Duodenal mucosa (tissue), 2 donors: Measurements from ENCODE around the gene LPCAT1.
"Not testable (repeated sequence)": the region's sequence is repeated elsewhere in the genome, so short reads cannot be mapped to it uniquely, and the experiment has no call there.

ENCODE experiments used
- H3K27ac ChIP-seq: one replicate; pipeline ENCODE4 v1.7.0; 2013; ENCODE audit warnings: low read depth, low read length
- H3K27me3 ChIP-seq, 2 donors: one replicate each; pipeline ENCODE4 v1.7.0; 2013; ENCODE audit warnings: low read length in 2 of 2, control low read depth in 1 of 2; ENCODE audit not compliant: insufficient read depth in 2 of 2, control insufficient read depth in 1 of 2
- H3K36me3 ChIP-seq, 2 donors: one replicate each; pipeline ENCODE4 v1.7.0; 2013; ENCODE audit warnings: low read length in 2 of 2, control low read depth in 1 of 2; ENCODE audit not compliant: insufficient read depth in 2 of 2, control insufficient read depth in 1 of 2
- H3K4me1 ChIP-seq, 2 donors: one replicate each; pipeline ENCODE4 v1.7.0; 2013; ENCODE audit warnings: low read length in 2 of 2, control low read depth in 1 of 2; ENCODE audit not compliant: insufficient read depth in 2 of 2, control insufficient read depth in 1 of 2
- H3K4me3 ChIP-seq, 2 donors: one replicate each; pipeline ENCODE4 v1.7.0; 2013; ENCODE audit warnings: low read length in 2 of 2, low read depth in 1 of 2
- H3K9ac ChIP-seq, 2 donors: one replicate each; pipeline ENCODE4 v1.7.0; 2013; ENCODE audit warnings: low read length in 2 of 2, low read depth in 1 of 2
- H3K9me3 ChIP-seq, 2 donors: one replicate each; pipeline ENCODE4 v1.7.0; 2013; ENCODE audit warnings: low read length in 2 of 2, control low read depth in 1 of 2; ENCODE audit not compliant: control insufficient read depth in 1 of 2

Gene LPCAT1

DNA sequence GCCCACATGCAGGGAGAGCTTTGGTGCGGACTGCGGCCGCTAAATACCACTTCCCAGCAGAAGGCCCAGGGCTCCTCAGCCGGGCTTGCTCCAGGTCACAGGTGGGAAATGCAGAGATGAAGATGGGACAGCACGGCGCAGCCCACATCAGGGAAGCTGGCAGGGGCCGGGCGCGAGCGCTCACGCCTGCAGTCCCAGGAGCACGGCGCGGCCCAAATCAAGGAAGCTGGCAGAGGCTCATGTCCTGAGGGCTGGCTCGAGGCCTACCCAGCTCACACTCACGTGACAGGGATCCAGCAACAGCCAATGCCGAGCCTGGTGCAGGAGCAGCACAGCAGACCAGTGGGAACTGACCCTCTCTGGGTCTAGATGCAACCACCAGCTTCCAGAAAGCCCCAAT is 16.3 kb downstream of the LPCAT1 start:
- Histone ChIP-seq H3K27me3 (no peaks in the 10 kb centered on the region), H3K27ac (no peak overlapping the region), H3K9me3 (no peaks in the 10 kb centered on the region), H3K4me3 (no peak overlapping the region), H3K36me3 (peaks cover 5 to 13% of the 10 kb centered on the region in 2 donors), H3K9ac (no peak overlapping the region), H3K4me1 (peaks cover 0 to 26% of the 10 kb centered on the region in 2 donors)

DNA sequence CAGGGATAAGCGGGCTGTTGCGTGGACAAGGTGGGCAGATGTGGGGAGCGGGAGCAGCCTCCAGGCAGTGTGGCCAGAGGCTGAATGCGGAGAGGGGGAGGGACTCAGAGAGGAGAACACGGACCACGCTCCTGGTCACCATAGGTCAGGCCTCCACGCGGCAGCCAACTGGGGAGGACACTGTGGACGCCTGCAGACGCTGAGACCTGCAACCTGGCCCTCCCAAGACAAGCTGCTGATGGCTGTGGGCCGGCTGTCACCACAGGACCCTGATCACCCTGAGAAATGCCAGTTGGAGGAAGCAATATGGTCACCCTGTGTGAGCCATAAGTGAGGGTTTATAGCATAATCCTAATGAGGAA is 16.8 kb downstream of the LPCAT1 start:
- H3K9me3 ChIP-seq, result no peaks in the 10 kb centered on the region
- no peak overlapping the region for H3K9ac ChIP-seq
- peaks cover 0 to 31% of the 10 kb centered on the region in 2 donors for H3K4me1 ChIP-seq
- peaks cover 5 to 13% of the 10 kb centered on the region in 2 donors for H3K36me3 ChIP-seq
- H3K27me3 ChIP-seq, result no peaks in the 10 kb centered on the region
- no peak overlapping the region for H3K27ac ChIP-seq
- H3K4me3 ChIP-seq, result no peak overlapping the region

- no peaks in the 10 kb centered on the region for H3K9me3 ChIP-seq
- no peak overlapping the region for H3K4me3 ChIP-seq
- no peak overlapping the region for H3K27ac ChIP-seq
- H3K36me3 ChIP-seq, result peaks cover 5 to 11% of the 10 kb centered on the region in 2 donors
- no peak overlapping the region for H3K9ac ChIP-seq
- no peaks in the 10 kb centered on the region for H3K27me3 ChIP-seq
- H3K4me1 ChIP-seq, result peaks cover 5 to 36% of the 10 kb centered on the region in 2 donors
Observed at GRCh38 chr5:1506242-1507013, 17.3 kb downstream of the LPCAT1 start.

DNA sequence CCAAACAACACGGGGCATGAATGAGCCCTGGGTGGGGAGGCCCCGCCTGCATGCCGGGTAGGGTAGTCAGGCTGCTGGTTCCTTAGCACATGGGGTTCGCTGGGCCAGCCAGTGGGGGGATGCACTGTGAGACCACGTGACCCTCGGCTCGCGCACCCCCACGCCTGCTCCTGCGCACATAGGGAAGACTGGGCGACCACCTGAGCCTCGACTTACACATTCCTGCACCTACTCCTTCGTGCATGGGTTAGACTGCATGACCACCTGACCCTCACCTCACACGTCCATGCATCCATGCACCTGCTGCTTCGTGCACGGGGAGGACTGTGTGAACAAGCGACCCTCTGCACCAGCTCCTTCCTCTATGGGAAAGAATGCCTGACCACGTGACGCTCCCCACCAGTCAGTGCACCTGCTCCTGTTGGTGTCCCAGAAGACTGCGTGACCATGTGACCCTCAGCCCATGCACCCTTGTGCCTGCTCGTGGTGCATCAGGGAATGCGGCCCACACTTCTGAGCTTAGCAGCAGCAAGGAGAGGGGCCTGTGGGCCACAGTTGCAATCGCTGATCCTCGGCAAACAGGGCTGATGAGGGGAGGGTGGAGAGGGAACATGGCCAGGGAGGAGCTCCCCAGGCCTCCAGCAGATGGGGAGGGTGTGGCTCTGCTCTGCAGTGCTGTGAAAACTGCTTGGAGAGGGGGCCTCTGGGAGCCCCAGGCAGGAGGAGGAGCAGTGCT is 18.1 kb downstream of the LPCAT1 start:
- no peaks in the 10 kb centered on the region for H3K9me3 ChIP-seq
- peaks cover 6 to 36% of the 10 kb centered on the region in 2 donors for H3K4me1 ChIP-seq
- no peaks in the 10 kb centered on the region for H3K27me3 ChIP-seq
- H3K36me3 ChIP-seq, result peaks cover 5 to 6% of the 10 kb centered on the region in 2 donors
- no peak overlapping the region for H3K27ac ChIP-seq
- H3K4me3 ChIP-seq, result no peak overlapping the region
- H3K9ac ChIP-seq, result no peak overlapping the region

DNA sequence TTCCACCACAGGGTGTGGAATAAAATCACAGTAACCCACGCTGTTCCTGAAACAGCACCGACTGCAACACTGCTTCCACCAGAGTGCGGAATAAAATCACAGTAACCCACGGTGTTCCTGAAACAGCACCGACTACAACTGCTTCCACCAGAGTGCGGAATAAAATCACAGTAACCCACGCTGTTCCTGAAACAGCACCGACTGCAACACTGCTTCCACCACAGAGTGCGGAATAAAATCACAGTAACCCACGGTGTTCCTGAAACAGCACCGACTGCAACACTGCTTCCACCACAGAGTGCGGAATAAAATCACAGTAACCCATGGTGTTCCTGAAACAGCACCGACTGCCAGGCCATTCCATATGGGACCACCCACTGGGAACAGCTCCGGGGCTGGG is 18.7 kb downstream of the LPCAT1 start:
- not testable (repeated sequence) for H3K27me3 ChIP-seq, H3K4me3 ChIP-seq, H3K9ac ChIP-seq, H3K36me3 ChIP-seq, H3K9me3 ChIP-seq, H3K27ac ChIP-seq
- peaks cover 6 to 36% of the 10 kb centered on the region in 2 donors for H3K4me1 ChIP-seq

DNA sequence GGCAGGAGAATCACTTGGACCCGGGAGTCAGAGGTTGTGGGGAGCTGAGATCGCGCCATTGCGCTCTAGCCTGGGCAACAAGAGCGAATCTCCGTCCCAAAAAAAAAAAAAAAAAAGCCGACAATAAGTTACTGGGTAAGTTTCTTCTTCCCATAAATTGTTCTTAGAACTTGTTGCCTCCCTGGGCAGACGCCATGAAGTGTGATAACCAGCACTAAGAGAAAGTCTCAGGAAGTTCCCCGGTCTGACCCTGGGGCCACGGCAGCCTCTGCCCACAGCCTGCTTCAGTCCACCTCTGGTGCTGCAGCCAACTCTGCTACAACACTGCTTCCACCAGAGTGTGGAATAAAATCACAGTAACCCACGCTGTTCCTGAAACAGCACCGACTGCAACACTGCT is 19.1 kb downstream of the LPCAT1 start:
- H3K27me3 ChIP-seq, result no peaks in the 10 kb centered on the region
- no peak overlapping the region for H3K9ac ChIP-seq
- peaks cover 5% of the 10 kb centered on the region in 2 donors for H3K36me3 ChIP-seq
- H3K27ac ChIP-seq, result no peak overlapping the region
- H3K9me3 ChIP-seq, result no peaks in the 10 kb centered on the region
- peaks cover 6 to 40% of the 10 kb centered on the region in 2 donors for H3K4me1 ChIP-seq
- no peak overlapping the region for H3K4me3 ChIP-seq

- H3K27me3 ChIP-seq, result no peaks in the 10 kb centered on the region
- no peak overlapping the region for H3K4me3 ChIP-seq
- peaks cover under 1 to 6% of the 10 kb centered on the region in 2 donors for H3K36me3 ChIP-seq
- peaks cover 6 to 40% of the 10 kb centered on the region in 2 donors for H3K4me1 ChIP-seq
- no peak overlapping the region for H3K27ac ChIP-seq
- H3K9me3 ChIP-seq, result no peaks in the 10 kb centered on the region
- no peak overlapping the region for H3K9ac ChIP-seq
Observed at GRCh38 chr5:1504069-1504595, 19.6 kb downstream of the LPCAT1 start.

GRCh38 chr5:1503241-1504068 is 20.3 kb downstream of the LPCAT1 start:
- peaks cover 6 to 44% of the 10 kb centered on the region in 2 donors for H3K4me1 ChIP-seq
- H3K9ac ChIP-seq, result no peak overlapping the region
- peaks cover 0 to 11% of the 10 kb centered on the region in 2 donors for H3K36me3 ChIP-seq
- no peak overlapping the region for H3K27ac ChIP-seq
- H3K4me3 ChIP-seq, result peak overlapping the region in 1 of 2 donors; percentile 23
- H3K27me3 ChIP-seq, result no peaks in the 10 kb centered on the region
- no peaks in the 10 kb centered on the region for H3K9me3 ChIP-seq

DNA sequence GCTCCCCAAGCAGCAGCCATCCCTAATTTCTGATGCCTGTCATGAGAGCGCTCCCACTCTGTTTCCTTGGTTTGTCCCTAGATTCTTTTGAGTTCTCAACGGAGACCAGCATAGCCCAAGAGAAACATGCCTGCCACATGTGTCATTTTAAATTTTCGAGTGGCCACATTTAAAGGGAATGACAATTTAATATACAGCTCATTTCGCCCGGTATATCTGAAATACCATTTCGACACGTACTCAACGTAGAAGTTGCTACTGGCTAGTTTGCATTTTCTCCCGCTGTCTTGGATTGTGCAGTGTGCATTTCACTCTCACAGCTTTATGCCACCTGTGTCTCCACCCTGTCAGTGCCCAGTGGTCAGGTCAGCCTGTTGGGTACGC is 21.0 kb downstream of the LPCAT1 start:
- H3K36me3 ChIP-seq, result peaks cover 0 to 11% of the 10 kb centered on the region in 2 donors
- H3K9me3 ChIP-seq, result no peaks in the 10 kb centered on the region
- peaks cover 6 to 51% of the 10 kb centered on the region in 2 donors for H3K4me1 ChIP-seq
- no peak overlapping the region for H3K9ac ChIP-seq
- no peaks in the 10 kb centered on the region for H3K27me3 ChIP-seq
- no peak overlapping the region for H3K27ac ChIP-seq
- peak overlapping the region in 1 of 2 donors; percentile 23 for H3K4me3 ChIP-seq
